ENCODE results near the gene RAPGEF3.
A peak's percentile ranks its signal among the peaks of the same experiment; 100 is the strongest.

The RAPGEF3 gene

DNA sequence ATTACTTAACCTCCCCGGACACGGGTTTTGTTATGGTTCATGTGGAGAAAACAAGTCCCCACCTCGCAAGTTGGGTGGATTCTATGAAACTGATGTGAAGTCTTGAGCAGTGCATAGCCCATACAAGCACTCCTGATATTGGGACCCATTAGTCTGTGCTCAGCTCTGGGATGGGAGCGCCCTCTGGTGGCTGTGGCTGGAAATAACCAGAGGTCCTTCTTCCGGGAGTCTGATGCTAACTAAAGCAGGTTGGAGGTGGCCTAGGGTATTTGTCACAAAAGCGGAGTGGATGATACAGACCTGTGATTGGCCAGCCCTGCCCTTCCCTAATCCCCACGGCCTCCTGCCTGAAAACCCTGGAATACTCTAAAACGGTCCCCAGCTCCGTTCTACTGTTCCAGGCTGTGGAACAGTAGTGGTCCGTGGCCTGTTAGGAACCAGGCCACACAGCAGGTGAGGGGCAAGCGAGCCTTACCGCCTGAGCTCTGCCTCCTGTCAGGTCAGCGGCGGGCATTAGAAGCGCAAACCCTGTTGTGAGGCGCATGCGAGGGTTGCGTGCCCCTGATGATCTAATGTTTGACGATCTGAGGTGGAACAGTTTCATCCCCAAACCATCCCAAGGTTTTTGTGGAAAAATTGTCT, 20.7 kb upstream of the RAPGEF3 start:
- peak in 41 of 42 donors; percentile 88 to 98 (median 94) for DNase-seq
- intact Hi-C loops (cut with DNase I), result loop anchor here (1.0 to 2.0 kb wide), 3 partner anchors 21 to 65 kb away; partner anchors contain the start of genes HDAC7 and RAPGEF3

- intact Hi-C loops (cut with DNase I), result loop anchor here (1.0 to 2.0 kb wide), 3 partner anchors 20 to 64 kb away; partner anchors contain the start of genes HDAC7 and RAPGEF3
- DNase-seq, result peak in 10 of 42 donors; percentile 25 to 68 (median 48)
Measured at GRCh38 chr12:47778881-47779280, 20.2 kb upstream of the RAPGEF3 start.

DNA sequence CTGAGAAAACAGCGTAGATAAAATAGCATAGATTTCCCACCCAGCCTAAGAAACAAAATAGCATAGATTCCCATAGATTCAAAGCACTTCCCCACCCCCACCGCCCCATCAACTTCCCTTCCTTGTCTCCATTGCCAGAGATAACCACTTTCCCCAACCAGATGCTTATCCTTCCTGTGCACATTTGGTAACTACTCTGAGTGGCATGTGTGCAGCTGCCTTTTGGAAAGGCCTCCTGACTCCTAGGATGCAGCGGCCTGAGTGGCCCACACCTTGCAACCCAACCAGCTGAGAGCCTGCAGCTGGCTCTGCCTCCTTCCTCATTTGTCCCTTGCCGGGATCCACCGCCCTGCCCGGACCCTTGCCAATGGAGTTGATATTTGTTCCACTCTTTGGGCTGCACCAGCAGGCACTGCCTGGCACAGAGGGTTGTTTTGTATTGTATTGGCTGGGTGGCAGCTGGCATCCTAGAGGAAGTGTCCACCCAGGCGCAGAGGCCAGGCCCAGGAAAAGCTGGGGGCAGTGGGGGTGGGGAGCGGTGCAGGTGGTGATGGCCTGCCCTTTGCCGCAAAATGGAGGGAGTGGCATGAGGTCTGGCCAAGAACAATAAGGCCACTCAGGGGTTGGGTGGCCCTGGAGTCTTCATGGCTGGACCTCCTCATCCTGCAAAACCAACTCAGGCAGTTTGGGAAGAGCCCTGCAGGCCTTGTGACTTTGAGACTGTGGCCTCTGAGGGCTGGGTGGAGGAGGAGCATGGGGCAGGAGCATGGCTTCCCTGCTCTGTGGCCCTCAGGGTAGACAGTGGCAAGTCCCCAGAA, 19.3 kb upstream of the RAPGEF3 start:
- peak; percentile 87 to 98 (median 95) for DNase-seq
- intact Hi-C loops (cut with DNase I), result loop anchor here (2.0 kb wide), 2 partner anchors 19 to 63 kb away; partner anchors contain the start of gene RAPGEF3

GRCh38 chr12:47777151-47777550, 18.5 kb upstream of the RAPGEF3 start:
- DNase-seq, result peak in 2 of 42 donors; percentile 30 to 44

DNA sequence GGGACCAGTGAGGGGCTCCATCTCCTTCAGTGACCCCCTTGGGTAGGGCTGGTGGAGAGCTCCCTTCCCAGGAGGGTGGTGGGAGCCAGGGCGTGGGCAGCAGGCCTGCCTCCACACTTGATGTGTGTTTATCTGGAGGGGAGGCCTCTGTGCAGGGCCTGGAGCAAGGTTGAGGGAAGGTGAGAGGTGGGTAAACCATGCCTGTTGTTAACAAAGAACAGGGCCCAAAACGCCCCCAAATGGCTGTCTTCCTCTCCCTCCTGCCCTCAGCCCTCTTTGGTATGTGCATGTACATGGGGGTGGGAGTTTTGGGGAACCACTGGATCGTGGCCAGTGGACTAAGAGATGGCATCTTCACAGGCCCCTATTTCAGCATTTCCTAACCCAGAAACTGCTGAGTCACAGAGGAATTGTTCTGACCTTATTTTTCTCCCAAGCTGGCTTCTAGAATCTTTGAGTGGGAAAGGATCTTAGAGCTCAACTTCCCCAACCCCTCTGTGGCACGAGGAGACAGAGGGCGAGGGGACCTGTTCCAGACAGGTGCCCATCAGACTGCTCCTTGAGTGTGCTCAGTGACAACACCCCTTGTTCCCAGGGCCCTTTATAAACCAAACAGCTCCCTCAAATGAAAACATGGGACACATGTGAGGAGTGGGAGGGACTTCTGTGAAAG, 17.9 kb upstream of the RAPGEF3 start:
- peak in 3 of 42 donors; percentile 37 to 61 (median 39) for DNase-seq
- intact Hi-C loops (cut with DNase I), result no loop called here

More at GRCh38 chr12:47777151-47777550, 18.5 kb upstream of the RAPGEF3 start:
- intact Hi-C loops (cut with DNase I), result no loop called here

DNA sequence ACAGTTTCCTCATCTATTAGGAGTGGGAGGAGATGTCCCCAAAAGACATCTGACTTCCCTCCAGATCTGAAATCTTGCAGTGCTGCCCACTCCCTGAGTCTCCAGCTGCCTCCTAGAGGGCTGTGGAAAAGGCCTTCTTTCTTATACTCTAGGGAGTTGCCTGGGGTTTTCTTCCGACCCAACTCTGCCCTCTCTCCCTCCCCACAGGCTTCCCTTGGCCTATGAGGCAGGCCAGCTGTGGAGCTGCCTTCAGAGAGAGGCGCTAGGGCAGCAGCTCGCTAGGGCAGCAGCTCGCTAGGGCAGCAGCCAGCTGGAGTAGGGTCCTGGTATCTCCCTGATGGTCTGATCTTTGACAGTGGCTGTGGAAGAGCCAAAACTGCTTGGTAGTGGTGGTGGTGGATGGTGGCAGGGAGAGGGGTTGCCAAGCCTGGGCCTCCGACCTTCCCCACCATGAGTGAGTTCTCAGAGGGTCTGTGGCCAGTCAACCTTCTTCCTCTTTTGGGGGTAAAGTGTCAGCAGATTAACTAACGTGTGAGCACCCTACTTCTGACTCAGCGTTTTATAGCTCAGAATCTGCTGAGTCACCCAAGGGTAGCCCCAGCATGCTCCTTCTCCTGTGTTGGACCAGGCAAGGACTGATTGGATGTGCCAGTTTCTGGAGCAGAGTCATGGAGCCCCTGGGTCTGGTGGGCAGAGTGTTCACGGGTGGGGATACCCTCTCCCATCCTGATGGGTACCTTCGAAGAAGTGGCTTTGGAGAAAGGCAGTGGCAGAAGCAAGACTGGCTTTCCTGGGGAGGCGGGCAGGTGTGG, 16.6 kb upstream of the RAPGEF3 start:
- intact Hi-C loops (cut with DNase I), result no loop called here
- peak in 29 of 42 donors; percentile 57 to 86 (median 71) for DNase-seq

DNA sequence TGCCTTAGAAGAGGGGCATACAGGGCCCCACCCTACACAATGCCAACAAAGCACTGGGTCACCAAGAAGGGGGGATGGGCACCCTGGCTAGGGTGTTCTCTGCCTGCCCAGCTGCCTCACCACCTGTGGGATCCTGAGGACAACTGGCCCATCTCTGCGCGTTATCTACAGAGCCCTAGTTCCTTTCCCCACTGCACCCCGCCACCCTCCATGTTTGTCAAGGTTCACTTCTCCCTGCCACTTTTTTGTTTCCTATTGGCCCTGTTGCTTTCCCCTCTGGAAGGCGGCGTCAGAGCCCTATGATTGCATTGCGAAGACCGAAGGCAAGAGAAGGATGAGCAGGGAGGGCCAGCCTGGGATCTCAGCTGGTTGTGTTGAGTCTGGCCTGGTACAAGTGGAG, 16.0 kb upstream of the RAPGEF3 start:
- DNase-seq, result peak in 3 of 42 donors; percentile 44 to 50 (median 47)
- intact Hi-C loops (cut with DNase I), result no loop called here

DNA sequence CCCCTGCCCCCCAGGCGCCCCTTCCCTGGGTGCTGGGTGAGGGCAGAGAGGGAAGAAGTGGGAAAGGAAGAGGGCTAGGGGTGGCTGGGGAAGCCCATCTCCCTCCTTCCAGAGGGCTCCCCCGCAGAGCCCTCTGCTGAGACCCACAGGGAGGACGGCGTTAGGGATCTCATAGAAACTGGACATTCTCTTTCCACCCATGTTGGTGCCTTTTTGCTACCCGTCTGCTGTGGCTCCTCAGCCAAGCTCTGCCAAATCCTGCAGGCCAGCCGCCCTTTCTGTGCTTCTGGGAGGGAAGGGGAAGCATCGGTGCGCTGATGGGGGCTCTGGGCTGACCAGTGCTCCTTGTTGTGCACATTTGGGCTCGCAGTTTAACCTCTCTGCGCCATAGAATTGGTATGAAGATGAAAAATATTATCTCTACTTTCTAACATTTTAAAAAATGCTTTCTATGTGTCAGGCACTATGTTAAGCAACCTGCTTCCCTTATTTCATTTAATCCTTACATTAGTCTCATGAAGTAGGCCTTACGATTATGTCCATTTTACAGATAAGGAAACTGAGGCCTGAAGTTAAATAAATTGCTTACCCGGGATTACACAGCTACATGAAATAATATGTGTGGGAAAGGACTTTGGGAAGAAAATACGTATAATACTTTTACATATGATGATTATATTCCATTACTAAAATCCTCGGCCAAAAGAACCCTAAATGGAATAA, 15.3 kb upstream of the RAPGEF3 start:
- intact Hi-C loops (cut with DNase I), result no loop called here
- DNase-seq, result peak in 2 of 42 donors; percentile 44 to 56

GRCh38 chr12:47773062-47773857, 14.6 kb upstream of the RAPGEF3 start, which contains the start of gene SLC48A1:
SLC48A1 (plus strand) TSS chr12:47773238; CDS start chr12:47773305, 67 bp downstream.
- intact Hi-C loops (cut with DNase I), result no loop called here
- peak in 41 of 42 donors; percentile 46 to 91 (median 83) for DNase-seq

GRCh38 chr12:47772738-47773061, 14.0 kb upstream of the RAPGEF3 start:
- intact Hi-C loops (cut with DNase I), result no loop called here
- no peak for DNase-seq

GRCh38 chr12:47772094-47772660, 13.5 kb upstream of the RAPGEF3 start:
- DNase-seq, result peak in 7 of 42 donors; percentile 35 to 74 (median 46)
- intact Hi-C loops (cut with DNase I), result no loop called here

GRCh38 chr12:47771304-47771703, 12.6 kb upstream of the RAPGEF3 start:
- DNase-seq, result no peak
- intact Hi-C loops (cut with DNase I), result no loop called here

DNA sequence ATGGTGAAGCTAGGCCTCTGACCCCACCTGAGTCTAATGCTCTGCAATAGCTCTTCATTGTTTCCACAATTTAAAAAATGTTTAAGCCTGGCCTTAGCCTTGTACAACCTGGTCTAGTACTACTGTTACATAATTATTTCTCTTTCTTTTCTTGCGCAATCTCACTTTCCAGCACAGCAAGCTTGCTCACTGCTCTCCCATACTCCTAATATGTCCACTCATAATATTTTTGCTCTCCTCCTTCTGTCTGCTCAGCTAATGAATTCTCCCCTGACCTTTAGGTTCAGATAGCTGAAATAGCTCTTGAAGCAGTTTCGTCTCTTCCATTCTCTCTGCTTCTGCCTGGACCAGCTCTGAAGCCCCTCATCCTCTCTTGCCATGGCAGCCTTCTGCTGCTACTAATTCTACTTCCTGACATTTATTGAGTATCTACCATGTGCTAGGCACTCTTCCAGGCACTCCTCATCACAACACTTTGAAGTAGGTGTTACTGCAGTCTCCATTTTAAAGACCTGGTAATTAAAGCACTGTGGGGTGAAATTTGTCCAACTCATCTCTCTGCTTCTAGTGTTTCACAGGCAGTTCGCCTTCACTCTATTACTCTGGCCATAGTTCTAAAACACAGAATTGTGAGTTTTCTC, 11.5 kb upstream of the RAPGEF3 start:
- intact Hi-C loops (cut with DNase I), result no loop called here
- DNase-seq, result no peak

DNA sequence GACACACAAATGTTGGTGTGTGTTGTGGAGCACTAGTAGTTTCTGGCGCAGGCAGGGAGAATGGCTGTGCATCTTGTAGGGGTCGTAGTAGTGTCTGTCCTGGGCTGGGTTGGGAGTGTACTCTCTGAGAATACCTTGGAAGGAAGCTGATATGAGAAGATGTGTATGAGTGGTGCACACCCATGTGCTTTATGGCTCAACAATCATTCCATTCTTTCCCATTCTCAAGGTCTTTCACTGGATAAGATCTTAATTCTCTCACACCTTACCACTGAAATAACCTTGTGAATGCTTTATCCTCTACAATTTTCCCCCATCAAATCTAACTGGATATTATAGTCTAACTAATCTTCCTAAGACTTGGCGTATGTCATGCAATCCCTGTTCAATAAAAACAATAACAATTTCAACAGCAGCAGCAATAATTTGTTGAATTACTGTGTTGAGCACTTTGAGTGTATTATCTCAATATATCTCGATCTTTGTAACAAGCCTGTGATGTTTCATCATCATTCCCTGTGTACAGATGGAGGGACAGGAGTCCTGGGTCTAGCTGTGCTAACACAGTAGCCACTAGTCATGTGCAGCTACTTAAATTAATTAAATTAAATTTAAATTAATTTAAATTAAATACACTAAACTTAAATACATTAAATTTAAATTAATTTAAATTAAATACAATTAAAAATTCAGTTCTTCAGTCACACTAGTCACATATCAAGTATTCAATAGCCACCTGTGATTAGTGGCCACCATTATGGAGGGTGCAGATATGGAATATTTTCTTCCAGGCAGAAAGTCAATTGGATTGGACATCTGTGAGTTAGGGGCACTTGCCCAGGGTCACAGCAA, 10.8 kb upstream of the RAPGEF3 start:
- intact Hi-C loops (cut with DNase I), result no loop called here
- DNase-seq, result no peak

- no peak for DNase-seq
- intact Hi-C loops (cut with DNase I), result no loop called here
Measured at GRCh38 chr12:47768323-47768811, 9.7 kb upstream of the RAPGEF3 start.

Data from head of caudate nucleus (tissue), 42 donors.